Gastrocnemius medialis (tissue), 4 donors: ENCODE results near the gene PAPPA2.

Experiments
- CTCF ChIP-seq, 5 experiments: fragments of 450-650 bp in 3 of 5; fragments of 200-600 bp in 2 of 5; sonication (generic) in 2 of 5; IDR thresholded peaks in 4 of 5; conservative IDR thresholded peaks in 1 of 5; 1 replicate in 4 of 5; 2 replicates in 1 of 5; pipeline ENCODE4 v1.5.1; 2016 to 2019; ENCODE audit warnings: antibody characterized with exemption in 5 of 5, mild to moderate bottlenecking in 3 of 5, moderate library complexity in 3 of 5
- POLR2A ChIP-seq, 2 donors: fragments of 450-650 bp; IDR thresholded peaks; one replicate each; pipeline ENCODE4 v1.6.1; 2017; ENCODE audit warnings: antibody characterized with exemption in 2 of 2, mild to moderate bottlenecking in 2 of 2, moderate library complexity in 2 of 2

GRCh38 chr1:176774224-176774623 is 311.2 kb downstream of the PAPPA2 start:
- TF ChIP-seq CTCF (IDR thresholded peaks at IDR 0.05 in 4 of 5, conservative IDR thresholded peaks at IDR 0.05 in 1 of 5) (no peak), POLR2A (IDR thresholded peaks at IDR 0.05) (no peak)
